ENCODE data around the gene C3orf85. TPM values are rescaled to one million over a fixed set of nuclear protein-coding genes. Genes with fewer than 3 reads are reported as not detected.

Gene C3orf85
- polyA plus RNA-seq, 2 donors, result not detected

DNA sequence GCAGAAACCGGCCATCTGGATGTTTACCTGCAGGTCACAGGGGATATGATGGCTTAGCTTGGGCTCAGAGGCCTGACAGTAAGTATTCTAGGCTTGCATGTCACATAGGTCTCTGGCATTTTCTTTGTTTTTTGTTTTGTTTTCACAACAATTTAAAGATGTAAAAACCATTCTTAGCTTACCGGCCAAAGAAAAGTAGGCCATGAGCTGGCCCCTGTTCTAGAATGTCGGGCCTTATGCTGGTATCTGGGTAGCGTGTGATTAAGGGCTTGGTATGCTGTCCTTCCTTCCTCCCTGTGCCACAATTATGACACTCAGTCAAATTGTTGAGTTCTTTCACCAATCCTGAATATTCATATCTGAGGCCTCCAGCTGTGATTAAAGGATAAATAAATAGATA is 40.2 kb downstream of the C3orf85 start:
- no peak overlapping the region for H3K27ac ChIP-seq (ENCODE audit: low read depth in 2 of 2, low read length in 1 of 2)
- H3K4me3 ChIP-seq (ENCODE audit: low read depth in 1 of 2, low read length in 2 of 2), result no peak overlapping the region
- 87 to 92% methylated on average over 4 of the region's 4 CpGs for WGBS, 2 donors
- no peaks in the 10 kb centered on the region for H3K36me3 ChIP-seq (ENCODE audit: control insufficient read depth in 2 of 2, insufficient read depth in 2 of 2, low read length in 1 of 2)
- no peaks in the 10 kb centered on the region for H3K27me3 ChIP-seq (ENCODE audit: control insufficient read depth in 1 of 2, insufficient read depth in 2 of 2, low read length in 2 of 2)
- H3K9me3 ChIP-seq (ENCODE audit: control insufficient read depth in 2 of 2, insufficient read depth in 1 of 2, low read depth in 1 of 2, low read length in 1 of 2), result peaks cover 3 to 4% of the 10 kb centered on the region in 2 donors
- no peaks in the 10 kb centered on the region for H3K4me1 ChIP-seq (ENCODE audit: control insufficient read depth in 2 of 2, insufficient read depth in 2 of 2, low read length in 1 of 2)

DNA sequence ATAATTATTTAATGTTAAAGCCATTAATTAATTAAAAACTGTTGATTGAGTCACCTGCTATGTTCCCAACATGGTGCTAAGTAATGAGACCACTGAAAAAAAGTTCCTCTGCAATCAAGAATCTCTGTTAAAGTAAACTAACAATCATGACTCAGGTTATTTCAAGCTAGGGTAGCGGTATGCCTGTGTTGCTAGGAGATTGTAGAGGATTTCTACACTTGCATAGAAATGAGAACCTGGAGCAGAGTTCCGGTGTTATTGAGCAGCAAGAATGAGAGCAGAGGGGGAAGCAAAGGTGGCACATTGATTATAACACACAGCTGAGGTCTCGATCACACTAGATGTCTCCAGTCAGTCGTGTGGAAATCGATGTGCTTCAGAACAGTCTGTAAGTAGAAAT is 41.4 kb downstream of the C3orf85 start:
- H3K36me3 ChIP-seq (ENCODE audit: control insufficient read depth in 2 of 2, insufficient read depth in 2 of 2, low read length in 1 of 2), result no peaks in the 10 kb centered on the region
- H3K4me3 ChIP-seq (ENCODE audit: low read depth in 1 of 2, low read length in 2 of 2), result no peak overlapping the region
- WGBS, 2 donors, result 74 to 81% methylated on average over 5 of the region's 5 CpGs
- H3K9me3 ChIP-seq (ENCODE audit: control insufficient read depth in 2 of 2, insufficient read depth in 1 of 2, low read depth in 1 of 2, low read length in 1 of 2), result peaks cover 3 to 4% of the 10 kb centered on the region in 2 donors
- no peaks in the 10 kb centered on the region for H3K27me3 ChIP-seq (ENCODE audit: control insufficient read depth in 1 of 2, insufficient read depth in 2 of 2, low read length in 2 of 2)
- no peak overlapping the region for H3K27ac ChIP-seq (ENCODE audit: low read depth in 2 of 2, low read length in 1 of 2)
- no peaks in the 10 kb centered on the region for H3K4me1 ChIP-seq (ENCODE audit: control insufficient read depth in 2 of 2, insufficient read depth in 2 of 2, low read length in 1 of 2)

DNA sequence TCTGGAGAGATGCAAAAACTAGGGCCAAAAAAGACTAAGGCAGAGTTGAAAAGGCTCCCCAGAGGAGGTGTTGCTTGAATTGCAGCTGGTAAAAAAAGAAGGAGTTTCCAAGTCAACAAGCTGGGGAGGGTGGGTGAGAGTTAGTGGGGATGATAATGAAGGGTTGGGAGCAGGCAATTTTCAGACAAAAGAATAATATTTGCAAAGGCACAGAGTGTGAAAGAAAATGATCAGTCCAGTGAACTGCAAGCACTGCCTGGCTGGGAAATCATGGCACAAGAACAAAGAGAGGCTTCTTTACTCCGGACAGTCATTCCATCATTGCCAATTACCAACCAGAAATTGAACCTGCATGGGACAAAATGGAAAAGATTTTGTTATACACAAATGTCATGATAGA is 42.2 kb downstream of the C3orf85 start:
- H3K27ac ChIP-seq (ENCODE audit: low read depth in 2 of 2, low read length in 1 of 2), result no peak overlapping the region
- H3K27me3 ChIP-seq (ENCODE audit: control insufficient read depth in 1 of 2, insufficient read depth in 2 of 2, low read length in 2 of 2), result no peaks in the 10 kb centered on the region
- 32 to 44% methylated on average over 1 of the region's 1 CpG for WGBS, 2 donors
- no peak overlapping the region for H3K4me3 ChIP-seq (ENCODE audit: low read depth in 1 of 2, low read length in 2 of 2)
- no peaks in the 10 kb centered on the region for H3K36me3 ChIP-seq (ENCODE audit: control insufficient read depth in 2 of 2, insufficient read depth in 2 of 2, low read length in 1 of 2)
- no peaks in the 10 kb centered on the region for H3K4me1 ChIP-seq (ENCODE audit: control insufficient read depth in 2 of 2, insufficient read depth in 2 of 2, low read length in 1 of 2)
- H3K9me3 ChIP-seq (ENCODE audit: control insufficient read depth in 2 of 2, insufficient read depth in 1 of 2, low read depth in 1 of 2, low read length in 1 of 2), result peaks cover 3 to 4% of the 10 kb centered on the region in 2 donors

DNA sequence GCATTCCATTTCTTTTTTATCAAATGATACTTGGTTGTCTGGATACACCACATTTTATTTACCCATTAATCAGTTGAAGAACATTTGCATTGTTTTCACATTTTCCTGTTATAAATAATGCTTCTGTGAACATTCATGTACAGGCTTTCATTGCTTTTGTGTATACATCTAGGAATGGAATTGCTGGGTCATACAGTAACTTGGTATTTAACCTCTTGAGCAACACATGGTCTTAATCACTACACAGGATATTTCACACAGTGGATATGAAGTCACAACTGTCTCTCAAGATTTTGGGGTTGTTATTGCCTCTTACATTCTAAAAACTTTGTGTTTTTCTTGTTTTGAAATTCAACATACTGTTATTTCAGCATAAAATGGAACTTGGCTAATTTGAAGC is 48.2 kb downstream of the C3orf85 start:
- H3K36me3 ChIP-seq (ENCODE audit: control insufficient read depth in 2 of 2, insufficient read depth in 2 of 2, low read length in 1 of 2), result no peaks in the 10 kb centered on the region
- H3K9me3 ChIP-seq (ENCODE audit: control insufficient read depth in 2 of 2, insufficient read depth in 1 of 2, low read depth in 1 of 2, low read length in 1 of 2), result no peaks in the 10 kb centered on the region
- H3K27ac ChIP-seq (ENCODE audit: low read depth in 2 of 2, low read length in 1 of 2), result no peak overlapping the region
- no peaks in the 10 kb centered on the region for H3K27me3 ChIP-seq (ENCODE audit: control insufficient read depth in 1 of 2, insufficient read depth in 2 of 2, low read length in 2 of 2)
- no peak overlapping the region for H3K4me3 ChIP-seq (ENCODE audit: low read depth in 1 of 2, low read length in 2 of 2)
- H3K4me1 ChIP-seq (ENCODE audit: control insufficient read depth in 2 of 2, insufficient read depth in 2 of 2, low read length in 1 of 2), result no peaks in the 10 kb centered on the region

DNA sequence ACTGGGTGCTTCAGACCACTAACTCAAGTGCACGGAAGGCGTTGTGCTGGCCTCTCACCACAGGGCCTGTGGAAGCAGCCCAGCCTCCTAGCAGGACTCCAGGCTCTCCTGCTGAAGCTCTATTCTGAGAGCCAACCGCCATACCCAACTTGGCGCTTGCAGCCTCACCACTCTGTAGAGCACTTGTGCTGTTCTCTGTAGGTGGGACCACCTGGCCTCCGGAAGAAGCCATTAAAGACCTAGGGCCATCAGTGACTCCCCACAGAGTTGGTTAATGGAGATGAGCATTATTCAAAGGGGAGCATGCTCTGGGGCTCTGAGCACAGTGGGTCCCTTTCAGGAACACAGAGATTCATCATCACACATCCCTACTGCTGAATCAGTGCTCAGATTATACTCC is 50.9 kb downstream of the C3orf85 start:
- H3K27ac ChIP-seq (ENCODE audit: low read depth in 2 of 2, low read length in 1 of 2), result no peak overlapping the region
- 95% methylated on average over 5 of the region's 5 CpGs for WGBS, 2 donors
- no peak overlapping the region for H3K4me3 ChIP-seq (ENCODE audit: low read depth in 1 of 2, low read length in 2 of 2)
- H3K9me3 ChIP-seq (ENCODE audit: control insufficient read depth in 2 of 2, insufficient read depth in 1 of 2, low read depth in 1 of 2, low read length in 1 of 2), result peaks cover 0 to 3% of the 10 kb centered on the region in 2 donors
- no peaks in the 10 kb centered on the region for H3K4me1 ChIP-seq (ENCODE audit: control insufficient read depth in 2 of 2, insufficient read depth in 2 of 2, low read length in 1 of 2)
- H3K27me3 ChIP-seq (ENCODE audit: control insufficient read depth in 1 of 2, insufficient read depth in 2 of 2, low read length in 2 of 2), result no peaks in the 10 kb centered on the region
- H3K36me3 ChIP-seq (ENCODE audit: control insufficient read depth in 2 of 2, insufficient read depth in 2 of 2, low read length in 1 of 2), result no peaks in the 10 kb centered on the region

DNA sequence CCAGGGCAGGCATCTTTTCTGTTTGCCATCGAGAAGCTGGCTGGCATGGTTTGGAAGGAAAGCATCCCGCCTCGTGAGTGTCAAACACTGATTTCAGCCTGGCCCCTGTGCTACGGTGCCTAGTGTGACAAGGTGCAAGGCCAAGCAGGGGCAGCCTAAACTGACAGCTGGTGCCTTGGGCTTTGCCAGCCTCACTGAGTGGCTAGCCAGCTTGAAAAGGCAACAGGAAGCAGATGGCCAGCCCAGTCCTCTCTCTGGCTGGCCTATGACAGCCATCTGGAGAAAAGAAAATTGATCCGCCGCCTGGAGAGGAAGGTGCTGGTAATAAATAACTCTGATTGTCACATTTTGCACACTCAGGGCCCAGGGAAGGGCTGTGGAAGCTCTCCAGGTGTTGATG is 52.2 kb downstream of the C3orf85 start:
- no peaks in the 10 kb centered on the region for H3K36me3 ChIP-seq (ENCODE audit: control insufficient read depth in 2 of 2, insufficient read depth in 2 of 2, low read length in 1 of 2)
- H3K9me3 ChIP-seq (ENCODE audit: control insufficient read depth in 2 of 2, insufficient read depth in 1 of 2, low read depth in 1 of 2, low read length in 1 of 2), result peaks cover 0 to 5% of the 10 kb centered on the region in 2 donors
- H3K27ac ChIP-seq (ENCODE audit: low read depth in 2 of 2, low read length in 1 of 2), result no peak overlapping the region
- no peaks in the 10 kb centered on the region for H3K4me1 ChIP-seq (ENCODE audit: control insufficient read depth in 2 of 2, insufficient read depth in 2 of 2, low read length in 1 of 2)
- H3K4me3 ChIP-seq (ENCODE audit: low read depth in 1 of 2, low read length in 2 of 2), result no peak overlapping the region
- WGBS, 2 donors, result 61 to 78% methylated on average over 6 of the region's 6 CpGs
- no peaks in the 10 kb centered on the region for H3K27me3 ChIP-seq (ENCODE audit: control insufficient read depth in 1 of 2, insufficient read depth in 2 of 2, low read length in 2 of 2)

DNA sequence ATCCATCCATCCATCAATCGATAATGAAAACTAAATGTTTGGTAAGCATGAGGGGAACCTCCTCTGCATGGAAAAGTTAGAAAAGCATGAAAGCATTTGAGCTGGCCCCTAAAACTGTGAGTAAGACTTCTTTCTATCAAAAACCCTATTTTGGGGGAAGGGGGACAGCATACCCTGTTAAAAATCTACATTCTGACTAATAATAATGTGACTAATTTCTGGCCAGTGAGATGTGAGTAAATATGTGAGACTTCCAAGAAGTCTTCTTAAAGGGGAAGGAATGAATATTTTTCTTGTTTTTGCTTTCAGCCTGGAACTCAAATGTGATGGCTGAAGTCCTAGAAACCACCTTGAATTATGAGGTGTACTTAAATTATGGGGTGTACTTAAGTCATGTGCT is 54.9 kb downstream of the C3orf85 start:
- H3K4me1 ChIP-seq (ENCODE audit: control insufficient read depth in 2 of 2, insufficient read depth in 2 of 2, low read length in 1 of 2), result no peaks in the 10 kb centered on the region
- no peaks in the 10 kb centered on the region for H3K36me3 ChIP-seq (ENCODE audit: control insufficient read depth in 2 of 2, insufficient read depth in 2 of 2, low read length in 1 of 2)
- 94 to 98% methylated on average over 1 of the region's 1 CpG for WGBS, 2 donors
- no peaks in the 10 kb centered on the region for H3K27me3 ChIP-seq (ENCODE audit: control insufficient read depth in 1 of 2, insufficient read depth in 2 of 2, low read length in 2 of 2)
- H3K4me3 ChIP-seq (ENCODE audit: low read depth in 1 of 2, low read length in 2 of 2), result no peak overlapping the region
- no peak overlapping the region for H3K27ac ChIP-seq (ENCODE audit: low read depth in 2 of 2, low read length in 1 of 2)
- H3K9me3 ChIP-seq (ENCODE audit: control insufficient read depth in 2 of 2, insufficient read depth in 1 of 2, low read depth in 1 of 2, low read length in 1 of 2), result peaks cover 0 to 5% of the 10 kb centered on the region in 2 donors

DNA sequence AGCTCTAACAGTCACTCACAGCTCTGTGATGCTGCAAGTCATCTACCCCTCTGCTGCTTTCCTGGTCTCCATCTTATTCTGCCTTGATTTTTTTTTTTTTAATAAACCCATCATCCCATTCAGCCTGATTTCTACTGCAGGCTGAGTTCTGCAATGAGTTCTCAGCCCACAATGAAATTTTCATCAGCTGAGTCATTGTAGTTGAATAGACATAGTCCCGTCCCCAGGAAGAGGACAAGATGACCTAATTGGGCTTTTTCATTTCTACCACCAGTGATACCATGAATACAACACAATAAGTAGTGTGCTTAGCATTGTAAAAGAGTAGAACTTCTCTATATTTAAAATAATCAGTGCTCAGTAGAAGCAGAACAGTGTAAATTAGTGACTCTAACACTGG is 59.3 kb downstream of the C3orf85 start:
- no peaks in the 10 kb centered on the region for H3K4me1 ChIP-seq (ENCODE audit: control insufficient read depth in 2 of 2, insufficient read depth in 2 of 2, low read length in 1 of 2)
- 35 to 45% methylated on average over 1 of the region's 1 CpG for WGBS, 2 donors
- H3K27ac ChIP-seq (ENCODE audit: low read depth in 2 of 2, low read length in 1 of 2), result no peak overlapping the region
- H3K9me3 ChIP-seq (ENCODE audit: control insufficient read depth in 2 of 2, insufficient read depth in 1 of 2, low read depth in 1 of 2, low read length in 1 of 2), result peaks cover 0 to 2% of the 10 kb centered on the region in 2 donors
- no peaks in the 10 kb centered on the region for H3K36me3 ChIP-seq (ENCODE audit: control insufficient read depth in 2 of 2, insufficient read depth in 2 of 2, low read length in 1 of 2)
- H3K4me3 ChIP-seq (ENCODE audit: low read depth in 1 of 2, low read length in 2 of 2), result no peak overlapping the region
- H3K27me3 ChIP-seq (ENCODE audit: control insufficient read depth in 1 of 2, insufficient read depth in 2 of 2, low read length in 2 of 2), result no peaks in the 10 kb centered on the region

Other genes starting within 250 kb of the C3orf85 start
- gene GUCA1C, start 182.8 kb upstream of the C3orf85 start, polyA plus RNA-seq, result not detected
- not detected for gene MORC1, start 18.6 kb upstream of the C3orf85 start, polyA plus RNA-seq
- gene DPPA2, start 179.8 kb downstream of the C3orf85 start, polyA plus RNA-seq, result not detected
- not detected for gene DPPA4, start 200.8 kb downstream of the C3orf85 start, polyA plus RNA-seq

Data from esophagus (tissue), 2 donors.